CD4-positive, alpha-beta T cell (primary cell): ENCODE data around the gene SMCO2. TPM values are rescaled to one million over a fixed set of nuclear protein-coding genes. Genes with fewer than 3 reads are reported as not detected.

Experiments
- ATAC-seq: fragments of 200-7000 bp; cut with Tn5 transposase; one replicate; pipeline ENCODE4 v1.10.0; 2022; ENCODE audit warnings: mild to moderate bottlenecking; ENCODE audit not compliant: poor library complexity
- CTCF ChIA-PET: fragments of 350-600 bp; sonication (Branson Sonifier 250); formaldehyde crosslinking; loops from one replicate; lab custom pipeline; 2021; ENCODE audit warnings: antibody characterized with exemption, inconsistent platforms; lab: Charles Lee
- POLR2A ChIA-PET: fragments of 350-600 bp; sonication (Branson Sonifier 250); formaldehyde crosslinking; loops from one replicate; lab custom pipeline; 2021; ENCODE audit warnings: antibody characterized with exemption, inconsistent platforms; lab: Charles Lee
- DNase-seq, 14 experiments: peaks; one replicate each; pipeline ENCODE4 v3.0.0-alpha.2; 2013 to 2020; ENCODE audit warnings: mixed read lengths in 2 of 14
- H3K27ac ChIP-seq, 2 donors: one replicate each; pipeline versions ENCODE4 v1.5.1 to v1.7.0; 2013; ENCODE audit warnings: low read length in 2 of 2, low read depth in 1 of 2, mild to moderate bottlenecking in 1 of 2
- H3K27me3 ChIP-seq, 2 experiments: 1 replicate in 1 of 2; 2 replicates in 1 of 2; pipeline versions ENCODE4 v1.6.1 to v1.7.0; 2013; ENCODE audit warnings: low read length in 2 of 2, control low read depth in 1 of 2, mild to moderate bottlenecking in 1 of 2, moderate library complexity in 1 of 2; ENCODE audit not compliant: insufficient read depth in 2 of 2, control insufficient read depth in 1 of 2
- H3K36me3 ChIP-seq: one replicate; pipeline ENCODE4 v1.6.1; 2013; ENCODE audit warnings: low read length, control low read depth; ENCODE audit not compliant: insufficient read depth
- H3K4me1 ChIP-seq: one replicate; pipeline ENCODE4 v1.6.1; 2013; ENCODE audit warnings: low read length, control low read depth; ENCODE audit not compliant: insufficient read depth
- H3K4me3 ChIP-seq: one replicate; pipeline ENCODE4 v1.5.1; 2013; ENCODE audit warnings: mild to moderate bottlenecking, low read length, moderate library complexity
- H3K9me3 ChIP-seq, 2 experiments: 1 replicate in 1 of 2; 2 replicates in 1 of 2; pipeline versions ENCODE4 v1.6.1 to v1.7.0; 2013; ENCODE audit warnings: low read length in 2 of 2, mild to moderate bottlenecking in 2 of 2, control low read depth in 1 of 2, moderate library complexity in 1 of 2; ENCODE audit not compliant: control insufficient read depth in 1 of 2, insufficient read depth in 1 of 2
- H3K27ac Mint-ChIP-seq: one replicate; pipeline ENCODE4 v1.8.0; 2020; ENCODE audit warnings: mixed read lengths
- H3K27me3 Mint-ChIP-seq: one replicate; pipeline ENCODE4 v1.8.0; 2021; ENCODE audit warnings: mixed read lengths
- H3K36me3 Mint-ChIP-seq: one replicate; pipeline ENCODE4 v1.8.0; 2021; ENCODE audit warnings: low read depth, mixed read lengths
- H3K4me1 Mint-ChIP-seq: one replicate; pipeline ENCODE4 v1.8.0; 2021; ENCODE audit warnings: low read depth, mixed read lengths
- H3K4me3 Mint-ChIP-seq: one replicate; pipeline ENCODE4 v1.8.0; 2020; ENCODE audit warnings: mild to moderate bottlenecking, mixed read lengths
- H3K9me3 Mint-ChIP-seq: one replicate; pipeline ENCODE4 v1.8.0; 2020; ENCODE audit warnings: mixed read lengths
- CTCF ChIP-seq: fragments of 200-600 bp; IDR thresholded peaks from one replicate; pipeline ENCODE4 v1.8.0; 2022; ENCODE audit warnings: antibody characterized with exemption, mild to moderate bottlenecking
- intact Hi-C, 2 experiments: fragments of 100-400 bp; cut with DNase I in 1 of 2; cut with micrococcal nuclease in 1 of 2; formaldehyde crosslinking; loops; one replicate each; pipeline versions ENCODE4 v1.15.1 to v1.9.0; 2023 to 2025; cut with DNase I, micrococcal nuclease
- total RNA-seq, 174 experiments: library from RNA in 2 of 174; stranded (reverse) in 2 of 174; gene quantifications; one replicate each; pipeline ENCODE4 v1.2.3 and lab custom pipeline; 2021 to 2026

SMCO2 gene
- total RNA-seq, 2 experiments from 2014 or later: not detected

- no peak overlapping the region for H3K4me3 ChIP-seq
- no peak overlapping the region for H3K27ac Mint-ChIP-seq
- DNase-seq: no peak
These were observed 15.4 kb upstream of the SMCO2 start for GRCh38 chr12:27431185-27431584.

GRCh38 chr12:27434673-27435565, 11.6 kb upstream of the SMCO2 start:
- Mint-ChIP-seq H3K27ac (no peak overlapping the region), H3K36me3 (no peaks in the 10 kb centered on the region), H3K4me1 (peaks cover 8% of the 10 kb centered on the region), H3K9me3 (no peaks in the 10 kb centered on the region), H3K4me3 (no peak overlapping the region), H3K27me3 (peaks cover 17% of the 10 kb centered on the region)
- intact Hi-C loops: loop anchor here (1.0 to 5.0 kb wide), 6 partner anchors 90 to 269 kb away; partner anchors contain the start of gene PPFIBP1 (in 1 of the 2)
- no peak overlapping the region for H3K27ac ChIP-seq
- H3K4me1 ChIP-seq: no peaks in the 10 kb centered on the region
- no peaks in the 10 kb centered on the region for H3K36me3 ChIP-seq
- ATAC-seq (peak; percentile 74), DNase-seq (peak in 10 of 14 experiments; percentile 1 to 56 (median 6))
- no peak overlapping the region for H3K4me3 ChIP-seq
- no peaks in the 10 kb centered on the region for H3K9me3 ChIP-seq
- ChIA-PET CTCF (interaction anchor here (0.8 to 1.0 kb wide), 2 partner anchors 16 to 18 kb away, joined by 3 read pairs; no protein-coding TSS in a partner anchor), POLR2A (interaction anchor here (0.7 to 1.4 kb wide), 2 partner anchors 11 to 89 kb away, joined by 3 to 6 read pairs; partner anchors contain the start of gene PPFIBP1)
- peak; percentile 47 for TF ChIP-seq CTCF
- H3K27me3 ChIP-seq: no peaks in the 10 kb centered on the region

More at GRCh38 chr12:27431185-27431584, 15.4 kb upstream of the SMCO2 start:
- ChIA-PET POLR2A (no interaction called here), CTCF (no interaction called here)
- no peak for TF ChIP-seq CTCF
- Histone ChIP-seq H3K27ac (no peak overlapping the region), H3K9me3 (no peaks in the 10 kb centered on the region), H3K27me3 (no peaks in the 10 kb centered on the region), H3K36me3 (no peaks in the 10 kb centered on the region), H3K4me1 (no peaks in the 10 kb centered on the region)
- intact Hi-C loops: no loop called here
- ATAC-seq: no peak
- Mint-ChIP-seq H3K4me1 (peaks cover 8% of the 10 kb centered on the region), H3K27me3 (peaks cover 1% of the 10 kb centered on the region), H3K4me3 (no peak overlapping the region), H3K36me3 (no peaks in the 10 kb centered on the region), H3K9me3 (no peaks in the 10 kb centered on the region)

DNA sequence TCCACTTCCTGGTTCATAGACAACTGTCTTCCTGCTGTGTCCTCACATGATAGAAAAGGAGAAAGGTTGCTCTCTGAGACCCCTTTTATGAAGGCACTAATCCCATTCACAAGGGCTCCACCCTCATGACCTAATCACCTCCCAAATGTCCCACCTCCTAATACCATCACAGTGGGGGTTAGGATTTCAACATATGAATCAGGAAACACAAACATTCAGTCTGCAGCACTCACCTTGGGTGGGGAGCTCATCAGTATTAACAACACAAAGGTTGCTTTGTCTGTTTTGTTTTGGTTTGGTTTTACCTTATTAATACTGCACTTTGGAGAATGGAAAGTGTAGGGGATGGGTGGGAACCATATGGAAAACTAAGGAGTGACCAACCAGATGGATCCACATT, 10.5 kb upstream of the SMCO2 start:
- POLR2A ChIA-PET: no interaction called here
- peaks cover 8% of the 10 kb centered on the region for H3K4me1 Mint-ChIP-seq

More for the DNA sequence above, 10.5 kb upstream of the SMCO2 start:
- H3K27ac Mint-ChIP-seq: no peak overlapping the region
- Histone ChIP-seq H3K27ac (no peak overlapping the region), H3K36me3 (no peaks in the 10 kb centered on the region), H3K27me3 (no peaks in the 10 kb centered on the region), H3K4me3 (no peak overlapping the region), H3K9me3 (no peaks in the 10 kb centered on the region), H3K4me1 (no peaks in the 10 kb centered on the region)
- intact Hi-C loops: loop anchor here (5.0 kb wide), 2 partner anchors 131 to 216 kb away; no protein-coding TSS in a partner anchor
- H3K4me3 Mint-ChIP-seq: no peak overlapping the region
- H3K27me3 Mint-ChIP-seq: peaks cover 17% of the 10 kb centered on the region
- H3K9me3 Mint-ChIP-seq: no peaks in the 10 kb centered on the region
- H3K36me3 Mint-ChIP-seq: no peaks in the 10 kb centered on the region
- ATAC-seq (no peak), DNase-seq (no peak)
- CTCF ChIA-PET: no interaction called here
- no peak for TF ChIP-seq CTCF
